ENCODE data around the gene TYRO3.

- TF ChIP-seq CTCF (IDR thresholded peaks at IDR 0.05) (no peak), POLR2AphosphoS5 (IDR thresholded peaks at IDR 0.05) (no peak), POLR2A (IDR thresholded peaks at IDR 0.05) (no peak), EP300 (IDR thresholded peaks at IDR 0.05) (no peak)
These were observed 44.5 kb downstream of the TYRO3 start for GRCh38 chr15:41603411-41603935.
